HepG2 (cell line): ENCODE results near the gene CFAP119. TPM values are rescaled to one million over a fixed set of nuclear protein-coding genes. Genes with fewer than 3 reads are reported as not detected.

Source experiments
- ATAC-seq: fragments of 200-7000 bp; cut with Tn5 transposase; 3 replicates; pipeline ENCODE4 v1.9.1; 2020; ENCODE audit warnings: mild to moderate bottlenecking, moderate library complexity
- BruUV-seq: library from RNA; stranded (reverse); fragments of 400-500 nt; replicated peaks from 2 replicates; lab custom pipeline; 2021; lab: Mats Ljungman, UMichigan
- CTCF ChIA-PET: fragments of 300-600 bp; formaldehyde crosslinking; extraction: SDS; loops from one replicate; lab custom pipeline; 2021; ENCODE audit warnings: low total read pairs, inconsistent platforms, low intra/inter-chr PET ratio; lab: Yijun Ruan, JAX
- POLR2A ChIA-PET: fragments of 350-600 bp; sonication (Branson Sonifier 250); formaldehyde crosslinking; loops from one replicate; lab custom pipeline; 2020; ENCODE audit warnings: antibody characterized with exemption, inconsistent platforms; lab: Yijun Ruan, JAX
- DNase-seq: peaks from one replicate; pipeline ENCODE4 v3.0.0-alpha.2; 2015; ENCODE audit warnings: low spot score
- FAIRE-seq: peaks from 3 replicates; lab custom pipeline; 2011; peaks lifted over from hg19 to GRCh38; lab: Jason Lieb, UNC
- H2AFZ ChIP-seq: one replicate; pipeline ENCODE4 v1.6.1; 2011; ENCODE audit warnings: low read length, inconsistent platforms
- H3K27ac ChIP-seq: fragments of 300-600 bp; 3 replicates; pipeline ENCODE4 v1.8.0; 2011; ENCODE audit warnings: mixed run types, mild to moderate bottlenecking, mixed read lengths, low read length, inconsistent platforms; ENCODE audit not compliant: insufficient read depth; ENCODE audit errors: extremely low read length
- H3K27me3 ChIP-seq, 2 experiments: fragments of 200-600 bp in 1 of 2; 2 replicates in 1 of 2; 3 replicates in 1 of 2; pipeline versions ENCODE4 v1.6.0 to v1.8.0; 2011; ENCODE audit warnings: low read length in 2 of 2, mild to moderate bottlenecking in 2 of 2, moderate library complexity in 2 of 2, inconsistent platforms in 1 of 2; ENCODE audit not compliant: insufficient read depth in 2 of 2, control insufficient read depth in 1 of 2
- H3K36me3 ChIP-seq, 2 experiments: fragments of 200-600 bp in 1 of 2; replicated peaks in 1 of 2; 2 replicates in 1 of 2; 3 replicates in 1 of 2; pipeline versions ENCODE4 v1.5.1 to v1.8.0; 2011; ENCODE audit warnings: low read length in 2 of 2, inconsistent platforms in 1 of 2; ENCODE audit not compliant: insufficient read depth in 2 of 2, control insufficient read depth in 1 of 2
- H3K4me1 ChIP-seq: 2 replicates; pipeline ENCODE4 v1.5.1; 2012; ENCODE audit warnings: low read length, inconsistent platforms; ENCODE audit not compliant: insufficient read depth
- H3K4me2 ChIP-seq: 2 replicates; pipeline ENCODE4 v1.6.0; 2011; ENCODE audit warnings: low read depth, low read length, inconsistent platforms
- H3K4me3 ChIP-seq, 3 experiments: fragments of 200-600 bp in 1 of 3; sonication (generic), shearing (Covaris generic) in 1 of 3; replicated peaks in 1 of 3; 2 replicates each; pipeline ENCODE4 v1.5.1; 2011 to 2016; ENCODE audit warnings: low read length in 3 of 3, inconsistent platforms in 2 of 3, low read depth in 2 of 3, mild to moderate bottlenecking in 2 of 3, control low read depth in 1 of 3, mixed read lengths in 1 of 3; ENCODE audit not compliant: insufficient read depth in 1 of 3
- H3K79me2 ChIP-seq: one replicate; pipeline ENCODE4 v1.6.1; 2011; ENCODE audit warnings: low read length, inconsistent platforms; ENCODE audit not compliant: insufficient read depth
- H3K9ac ChIP-seq: 2 replicates; pipeline ENCODE4 v1.6.0; 2011; ENCODE audit warnings: mild to moderate bottlenecking, low read depth, low read length, inconsistent platforms; ENCODE audit not compliant: insufficient read depth
- H3K9me3 ChIP-seq: 2 replicates; pipeline ENCODE4 v1.5.1; 2012; ENCODE audit warnings: mild to moderate bottlenecking, low read length
- H4K20me1 ChIP-seq: 2 replicates; pipeline ENCODE4 v1.6.0; 2011; ENCODE audit warnings: inconsistent platforms, mild to moderate bottlenecking, low read length, moderate library complexity; ENCODE audit not compliant: insufficient read depth
- RELA ChIP-seq: sonication (generic); formaldehyde crosslinking; IDR thresholded peaks from 2 replicates; pipeline ENCODE4 v1.4.0; 2020; ENCODE audit warnings: missing genetic modification reagents
- WGBS: methylation state at CpG from one replicate; pipeline ENCODE4 v1.1.6; 2017; ENCODE audit warnings: low lambda C conversion rate; 5-methylcytosine and 5-hydroxymethylcytosine counted together
- in situ Hi-C: cut with HindIII; loops from 2 replicates; pipeline ENCODE4 v1.10.0; 2017; ENCODE audit warnings: low pct_unique_long_range_greater_than_20kb; ENCODE audit not compliant: extremely low pct_ligation_motif_present
- intact Hi-C: fragments of 100-400 bp; cut with micrococcal nuclease; formaldehyde crosslinking; loops from one replicate; pipeline ENCODE4 v1.10.0; 2022; ENCODE audit not compliant: unreplicated experiment
- polyA plus RNA-seq, 8 experiments: library from polyadenylated mRNA; depleted of rRNA in 3 of 8; stranded (reverse) in 7 of 8; unstranded in 1 of 8; fragments of >200 nt; fragmentation: Illumina TruSeq in 4 of 8; extraction: Trizol in 4 of 8; gene quantifications; 2 replicates each; pipeline versions ENCODE4 v1.2.1 to v1.2.3, GENCODE V29; 2011 to 2016; ENCODE audit warnings: low read depth in 4 of 8, missing spikeins in 1 of 8, mixed read lengths in 1 of 8; ENCODE audit not compliant: insufficient read depth in 1 of 8
- total RNA-seq, 5 experiments: library from RNA; depleted of rRNA; stranded (reverse); fragments of >200 nt; fragmentation: Illumina TruSeq; extraction: Trizol; gene quantifications; 2 replicates each; pipeline ENCODE4 v1.2.3, GENCODE V29; 2016; ENCODE audit warnings: low read depth in 1 of 5
- TF ChIP-seq, protein P1 (sequence below): sonication (generic); formaldehyde crosslinking; IDR thresholded peaks from 2 replicates; pipeline ENCODE4 v1.8.1; 2023; ENCODE audit warnings: mild to moderate bottlenecking, missing genetic modification reagents
- TF ChIP-seq, protein P2 (sequence below): IDR thresholded peaks from 2 replicates; pipeline ENCODE4 v1.6.1; 2016; ENCODE audit warnings: low read depth

The CFAP119 gene
- total and polyA plus RNA-seq, 2 of the 13 experiments (the other 11 are each of a cell fraction or from before 2014, with no cell fraction given), result 6.4 TPM

DNA sequence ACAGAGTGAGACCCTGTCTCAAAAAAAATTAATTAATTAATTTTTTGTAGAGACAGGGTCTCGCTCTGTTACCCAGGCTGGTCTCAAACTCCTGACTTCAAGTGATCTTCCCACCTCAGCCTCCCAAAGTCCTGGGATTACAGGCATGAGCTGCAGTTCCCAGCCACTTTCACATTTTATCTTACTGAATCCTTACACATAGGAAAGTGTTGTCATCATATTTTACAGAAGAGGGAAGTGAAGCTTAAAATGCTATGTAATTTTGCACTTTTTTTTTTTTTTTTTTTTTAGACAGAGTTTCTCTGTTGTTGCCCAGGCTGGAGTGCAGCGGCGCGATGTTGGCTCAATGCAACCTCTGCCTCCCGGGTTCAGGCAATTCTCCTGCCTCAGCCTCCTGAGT is 46.3 kb upstream of the CFAP119 start:
- Histone ChIP-seq H3K4me3 (no peak overlapping the region), H3K4me1 (peaks cover 61% of the 10 kb centered on the region), H3K9ac (no peak overlapping the region), H3K36me3 (no peaks in the 10 kb centered on the region), H2AFZ (no peak overlapping the region), H3K27me3 (no peaks in the 10 kb centered on the region; a peak in 1 of 5 replicates), H4K20me1 (no peaks in the 10 kb centered on the region), H3K9me3 (no peaks in the 10 kb centered on the region)
- POLR2A ChIA-PET, result interaction anchor here (3.7 to 6.6 kb wide), 4 partner anchors 20 to 94 kb away, joined by 29 to 257 read pairs (median 52); partner anchors contain the start of genes PHKG2 and ZNF629
- in situ Hi-C loops (no loop called here), intact Hi-C loops (no loop called here)
- 98% methylated on average over 5 of the region's 5 CpGs for WGBS
- DNase-seq, result no peak
- CTCF ChIA-PET, result no interaction called here
- TF ChIP-seq, protein P1, sequence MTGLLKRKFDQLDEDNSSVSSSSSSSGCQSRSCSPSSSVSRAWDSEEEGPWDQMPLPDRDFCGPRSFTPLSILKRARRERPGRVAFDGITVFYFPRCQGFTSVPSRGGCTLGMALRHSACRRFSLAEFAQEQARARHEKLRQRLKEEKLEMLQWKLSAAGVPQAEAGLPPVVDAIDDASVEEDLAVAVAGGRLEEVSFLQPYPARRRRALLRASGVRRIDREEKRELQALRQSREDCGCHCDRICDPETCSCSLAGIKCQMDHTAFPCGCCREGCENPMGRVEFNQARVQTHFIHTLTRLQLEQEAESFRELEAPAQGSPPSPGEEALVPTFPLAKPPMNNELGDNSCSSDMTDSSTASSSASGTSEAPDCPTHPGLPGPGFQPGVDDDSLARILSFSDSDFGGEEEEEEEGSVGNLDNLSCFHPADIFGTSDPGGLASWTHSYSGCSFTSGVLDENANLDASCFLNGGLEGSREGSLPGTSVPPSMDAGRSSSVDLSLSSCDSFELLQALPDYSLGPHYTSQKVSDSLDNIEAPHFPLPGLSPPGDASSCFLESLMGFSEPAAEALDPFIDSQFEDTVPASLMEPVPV (CRISPR knock-in tag), result 0 out of 2 replicates have a peak, but pooled peaks have one; percentile 17
- TF ChIP-seq, protein P2, sequence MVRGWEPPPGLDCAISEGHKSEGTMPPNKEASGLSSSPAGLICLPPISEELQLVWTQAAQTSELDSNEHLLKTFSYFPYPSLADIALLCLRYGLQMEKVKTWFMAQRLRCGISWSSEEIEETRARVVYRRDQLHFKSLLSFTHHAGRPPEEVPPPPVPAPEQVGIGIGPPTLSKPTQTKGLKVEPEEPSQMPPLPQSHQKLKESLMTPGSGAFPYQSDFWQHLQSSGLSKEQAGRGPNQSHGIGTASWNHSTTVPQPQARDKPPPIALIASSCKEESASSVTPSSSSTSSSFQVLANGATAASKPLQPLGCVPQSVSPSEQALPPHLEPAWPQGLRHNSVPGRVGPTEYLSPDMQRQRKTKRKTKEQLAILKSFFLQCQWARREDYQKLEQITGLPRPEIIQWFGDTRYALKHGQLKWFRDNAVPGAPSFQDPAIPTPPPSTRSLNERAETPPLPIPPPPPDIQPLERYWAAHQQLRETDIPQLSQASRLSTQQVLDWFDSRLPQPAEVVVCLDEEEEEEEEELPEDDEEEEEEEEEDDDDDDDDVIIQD (CRISPR knock-in tag), result no peak
- no peak for TF ChIP-seq RELA (CRISPR knock-in tag)
- TF ChIP-seq, all 625 proteins: peak for 1
- no peak for ATAC-seq
- BruUV-seq, result no TSS peak
- H3K27ac ChIP-seq, result peak overlapping the region; percentile 85
- peaks cover 3% of the 10 kb centered on the region for H3K79me2 ChIP-seq
- H3K4me2 ChIP-seq, result no peak overlapping the region
- no peak for FAIRE-seq
